B cell (primary cell): ENCODE measurements around the gene HK2. TPM values are rescaled to one million over a fixed set of nuclear protein-coding genes. Genes with fewer than 3 reads are reported as not detected.

Experiments
- ATAC-seq: fragments of 200-7000 bp; cut with Tn5 transposase; one replicate; pipeline ENCODE4 v1.10.0; 2021; ENCODE audit warnings: low read depth, mild to moderate bottlenecking, moderate number of reproducible peaks, moderate library complexity
- CTCF ChIA-PET: fragments of 350-600 bp; sonication (Branson Sonifier 250); formaldehyde crosslinking; loops from one replicate; lab custom pipeline; 2021; ENCODE audit warnings: antibody characterized with exemption, inconsistent platforms; lab: Charles Lee
- POLR2A ChIA-PET: fragments of 350-600 bp; sonication (Branson Sonifier 250); formaldehyde crosslinking; loops from one replicate; lab custom pipeline; 2021; ENCODE audit warnings: antibody characterized with exemption; lab: Charles Lee
- DNase-seq: peaks from one replicate; pipeline ENCODE4 v3.0.0; 2013
- H2AFZ ChIP-seq: 2 replicates; pipeline ENCODE4 v1.6.1; 2012; ENCODE audit warnings: mild to moderate bottlenecking, low read depth, low read length; ENCODE audit not compliant: insufficient read depth, poor library complexity, severe bottlenecking
- H3K27ac ChIP-seq, 2 donors: 1 replicate in 1 of 2; 2 replicates in 1 of 2; pipeline ENCODE4 v1.5.1; 2012 to 2013; ENCODE audit warnings: low read length in 2 of 2, mild to moderate bottlenecking in 2 of 2, moderate library complexity in 1 of 2
- H3K27me3 ChIP-seq, 4 experiments: fragments of 200-600 bp in 1 of 4; sonication (generic) in 1 of 4; replicated peaks in 1 of 4; 1 replicate in 2 of 4; 2 replicates in 2 of 4; pipeline versions ENCODE4 v1.6.1 to v1.7.0; 2013 to 2016; ENCODE audit warnings: low read length in 3 of 4, mild to moderate bottlenecking in 2 of 4, mixed read lengths in 1 of 4, moderate library complexity in 1 of 4; ENCODE audit not compliant: insufficient read depth in 4 of 4, control insufficient read depth in 3 of 4; ENCODE audit errors: control extremely low read depth in 1 of 4
- H3K36me3 ChIP-seq, 2 experiments: replicated peaks in 1 of 2; 1 replicate in 1 of 2; 2 replicates in 1 of 2; pipeline versions ENCODE4 v1.6.1 to v1.7.1; 2013; ENCODE audit warnings: low read length in 1 of 2; ENCODE audit not compliant: insufficient read depth in 2 of 2, control insufficient read depth in 1 of 2; ENCODE audit errors: control extremely low read depth in 1 of 2, extremely low read depth in 1 of 2
- H3K4me1 ChIP-seq, 2 donors: fragments of 200-600 bp in 1 of 2; sonication (generic) in 1 of 2; 1 replicate in 1 of 2; 2 replicates in 1 of 2; pipeline versions ENCODE4 v1.5.1 to v1.6.1; 2013 to 2017; ENCODE audit warnings: low read length in 2 of 2; ENCODE audit not compliant: control insufficient read depth in 2 of 2, insufficient read depth in 2 of 2
- H3K4me2 ChIP-seq: replicated peaks from 2 replicates; pipeline ENCODE3; 2012; ENCODE audit warnings: mild to moderate bottlenecking, low read depth, low read length; ENCODE audit not compliant: poor library complexity, severe bottlenecking
- H3K4me3 ChIP-seq, 5 experiments: fragments of 200-600 bp in 1 of 5; sonication (generic) in 1 of 5; 1 replicate in 3 of 5; 2 replicates in 2 of 5; pipeline versions ENCODE4 v1.5.1 to v1.7.0; 2011 to 2016; ENCODE audit warnings: low read length in 4 of 5, mild to moderate bottlenecking in 4 of 5, low read depth in 2 of 5, control low read depth in 1 of 5, moderate library complexity in 1 of 5; ENCODE audit not compliant: insufficient read depth in 1 of 5; ENCODE audit errors: control extremely low read depth in 1 of 5, extremely low read depth in 1 of 5
- H3K79me2 ChIP-seq: fragments of 200-600 bp; sonication (generic); one replicate; pipeline ENCODE4 v1.6.0; 2016; ENCODE audit warnings: low read length; ENCODE audit not compliant: control insufficient read depth, insufficient read depth
- H3K9ac ChIP-seq: fragments of 200-600 bp; sonication (generic); 2 replicates; pipeline ENCODE4 v1.6.1; 2017; ENCODE audit warnings: mild to moderate bottlenecking, low read length, moderate library complexity
- H3K9me3 ChIP-seq, 3 donors: one replicate each; pipeline versions ENCODE4 v1.6.1 to v1.7.1; 2013; ENCODE audit warnings: low read length in 2 of 3; ENCODE audit not compliant: control insufficient read depth in 2 of 3, insufficient read depth in 1 of 3; ENCODE audit errors: control extremely low read depth in 1 of 3
- H4K20me1 ChIP-seq: 2 replicates; pipeline ENCODE4 v1.6.0; 2012; ENCODE audit warnings: mild to moderate bottlenecking, low read length; ENCODE audit not compliant: insufficient read depth, control insufficient read depth, poor library complexity, severe bottlenecking
- H3K27ac Mint-ChIP-seq: one replicate; pipeline ENCODE4 v1.8.0; 2021; ENCODE audit warnings: mixed read lengths
- H3K27me3 Mint-ChIP-seq: one replicate; pipeline ENCODE4 v1.8.0; 2021; ENCODE audit warnings: mixed read lengths
- H3K4me1 Mint-ChIP-seq: one replicate; pipeline ENCODE4 v1.8.0; 2021; ENCODE audit warnings: mixed read lengths
- H3K4me3 Mint-ChIP-seq: one replicate; pipeline ENCODE4 v1.8.0; 2021; ENCODE audit warnings: mixed read lengths
- H3K9me3 Mint-ChIP-seq: one replicate; pipeline ENCODE4 v1.8.0; 2022; ENCODE audit warnings: mixed read lengths; ENCODE audit not compliant: insufficient read depth
- EZH2 ChIP-seq: IDR thresholded peaks from 2 replicates; pipeline ENCODE4 v1.6.1; 2012; ENCODE audit warnings: borderline replicate concordance, low read depth, mild to moderate bottlenecking, moderate library complexity, low read length; ENCODE audit not compliant: insufficient read depth, poor library complexity, severe bottlenecking
- WGBS: methylation state at CpG from one replicate; pipeline ENCODE4 v1.1.5; 2013; ENCODE audit warnings: missing lambda C conversion rate; ENCODE audit not compliant: insufficient coverage; 5-methylcytosine and 5-hydroxymethylcytosine counted together
- intact Hi-C: fragments of 100-400 bp; cut with micrococcal nuclease; formaldehyde crosslinking; loops from one replicate; pipeline ENCODE4 v1.10.0; 2022
- polyA plus RNA-seq: library from polyadenylated mRNA; depleted of rRNA; stranded (reverse); fragments of >200 nt; gene quantifications from 2 replicates; pipeline ENCODE4 v1.2.3, GENCODE V29; 2012
- total RNA-seq, 2 donors: library from RNA; stranded (reverse); fragments of 120-200 nt in 1 of 2; gene quantifications; 1 replicate in 1 of 2; 2 replicates in 1 of 2; pipeline versions ENCODE4 v1.2.3 to v1.2.4, GENCODE V29; 2013 to 2022
- TF ChIP-seq, protein P1 (sequence below): fragments of 200-600 bp; IDR thresholded peaks from one replicate; pipeline ENCODE4 v1.8.0; 2022; ENCODE audit warnings: antibody characterized with exemption, mild to moderate bottlenecking

Gene HK2
- total and polyA plus RNA-seq, 2 donors (not counting 1 experiment from before 2014, with no cell fraction given): 5.0 to 5.7 TPM

DNA sequence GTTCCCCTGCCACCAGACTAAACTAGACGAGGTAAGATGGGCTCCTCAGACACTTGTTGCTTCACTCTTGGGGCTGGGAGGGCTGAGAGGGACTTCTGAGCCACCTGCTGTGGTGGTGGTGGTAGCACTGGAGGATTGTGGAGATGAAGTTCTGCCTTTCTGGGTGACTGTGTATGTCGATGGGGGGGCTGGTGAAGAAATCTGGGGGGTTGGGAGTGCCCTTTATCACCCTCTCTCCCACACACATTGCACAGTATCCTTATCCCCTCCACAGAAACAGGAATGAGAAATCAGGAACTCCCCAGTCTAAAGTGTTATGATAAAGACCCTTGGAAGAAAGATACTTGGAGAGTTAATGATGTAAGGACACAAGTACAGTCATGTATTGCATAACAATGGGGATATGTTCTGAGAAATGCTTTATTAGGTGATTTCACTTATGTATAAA lies 38.5 kb downstream of the HK2 start:
- POLR2A ChIA-PET: no interaction called here
- no peak overlapping the region for H3K27ac ChIP-seq
- Mint-ChIP-seq H3K4me3 (no peak overlapping the region), H3K27ac (no peak overlapping the region), H3K4me1 (peaks cover 14% of the 10 kb centered on the region), H3K9me3 (no peaks in the 10 kb centered on the region), H3K27me3 (no peaks in the 10 kb centered on the region)
- WGBS: 80% methylated on average over 1 of the region's 2 CpGs
- H3K4me1 ChIP-seq: peaks cover 6 to 10% of the 10 kb centered on the region in 2 donors
- no peak overlapping the region for H2AFZ ChIP-seq
- no peak for TF ChIP-seq EZH2
- TF ChIP-seq, protein P1, sequence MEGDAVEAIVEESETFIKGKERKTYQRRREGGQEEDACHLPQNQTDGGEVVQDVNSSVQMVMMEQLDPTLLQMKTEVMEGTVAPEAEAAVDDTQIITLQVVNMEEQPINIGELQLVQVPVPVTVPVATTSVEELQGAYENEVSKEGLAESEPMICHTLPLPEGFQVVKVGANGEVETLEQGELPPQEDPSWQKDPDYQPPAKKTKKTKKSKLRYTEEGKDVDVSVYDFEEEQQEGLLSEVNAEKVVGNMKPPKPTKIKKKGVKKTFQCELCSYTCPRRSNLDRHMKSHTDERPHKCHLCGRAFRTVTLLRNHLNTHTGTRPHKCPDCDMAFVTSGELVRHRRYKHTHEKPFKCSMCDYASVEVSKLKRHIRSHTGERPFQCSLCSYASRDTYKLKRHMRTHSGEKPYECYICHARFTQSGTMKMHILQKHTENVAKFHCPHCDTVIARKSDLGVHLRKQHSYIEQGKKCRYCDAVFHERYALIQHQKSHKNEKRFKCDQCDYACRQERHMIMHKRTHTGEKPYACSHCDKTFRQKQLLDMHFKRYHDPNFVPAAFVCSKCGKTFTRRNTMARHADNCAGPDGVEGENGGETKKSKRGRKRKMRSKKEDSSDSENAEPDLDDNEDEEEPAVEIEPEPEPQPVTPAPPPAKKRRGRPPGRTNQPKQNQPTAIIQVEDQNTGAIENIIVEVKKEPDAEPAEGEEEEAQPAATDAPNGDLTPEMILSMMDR: no peak
- no peak overlapping the region for H3K4me2 ChIP-seq
- H3K27me3 ChIP-seq: no peaks in the 10 kb centered on the region
- H3K4me3 ChIP-seq: no peak overlapping the region
- H4K20me1 ChIP-seq: no peaks in the 10 kb centered on the region
- peaks cover 5% of the 10 kb centered on the region for H3K79me2 ChIP-seq
- peaks cover 11 to 46% of the 10 kb centered on the region in 2 experiments for H3K36me3 ChIP-seq
- CTCF ChIA-PET: interaction anchor here (1.0 to 10.2 kb wide), 4 partner anchors 23 to 182 kb away, joined by 3 to 269 read pairs (median 4); no protein-coding TSS in a partner anchor
- intact Hi-C loops: no loop called here
- H3K9me3 ChIP-seq: peaks cover 0 to 3% (median 0%) of the 10 kb centered on the region in 3 donors
- H3K9ac ChIP-seq: no peak overlapping the region
- no peak for ATAC-seq
- DNase-seq: no peak

DNA sequence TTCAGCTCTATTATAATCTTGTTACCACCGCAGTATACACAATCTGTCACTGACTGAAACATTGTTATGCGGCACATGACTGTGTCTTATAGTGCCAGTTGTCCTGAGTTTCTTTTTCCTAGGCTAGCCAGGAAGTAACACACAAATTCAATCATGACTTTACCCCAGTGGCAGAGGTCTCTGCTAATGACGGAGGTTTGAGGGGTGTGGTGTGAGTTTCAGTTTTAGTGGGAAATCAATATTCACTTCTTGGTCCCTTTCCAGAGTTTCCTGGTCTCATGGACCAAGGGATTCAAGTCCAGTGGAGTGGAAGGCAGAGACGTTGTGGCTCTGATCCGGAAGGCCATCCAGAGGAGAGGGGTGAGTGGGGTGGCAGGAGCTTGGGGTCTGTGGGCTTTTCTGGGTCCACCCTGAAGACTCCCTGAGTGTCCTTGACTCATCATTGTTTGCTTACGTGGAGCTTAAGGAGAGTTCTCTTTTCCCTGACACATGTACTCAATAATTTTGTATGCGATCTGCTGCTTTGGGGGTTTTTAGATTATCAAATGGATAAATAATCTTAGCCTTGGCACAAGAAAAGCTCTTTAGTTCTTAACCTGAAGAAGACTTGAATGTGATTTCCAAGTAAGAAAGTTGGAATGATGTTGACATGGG lies 39.2 kb downstream of the HK2 start:
- ATAC-seq (no peak), DNase-seq (no peak)
- Histone ChIP-seq H3K36me3 (peaks cover 11 to 51% of the 10 kb centered on the region in 2 experiments), H3K4me3 (no peak overlapping the region), H3K9me3 (peaks cover 0 to 3% (median 0%) of the 10 kb centered on the region in 3 donors), H3K9ac (no peak overlapping the region), H3K4me2 (no peak overlapping the region), H3K27me3 (no peaks in the 10 kb centered on the region), H3K27ac (no peak overlapping the region), H2AFZ (no peak overlapping the region), H4K20me1 (no peaks in the 10 kb centered on the region), H3K4me1 (peaks cover 6 to 10% of the 10 kb centered on the region in 2 donors), H3K79me2 (peaks cover 5% of the 10 kb centered on the region)
- Mint-ChIP-seq H3K27ac (no peak overlapping the region), H3K9me3 (no peaks in the 10 kb centered on the region), H3K4me3 (no peak overlapping the region), H3K4me1 (peaks cover 13% of the 10 kb centered on the region), H3K27me3 (no peaks in the 10 kb centered on the region)
- intact Hi-C loops: no loop called here
- ChIA-PET CTCF (interaction anchor here (0.9 to 10.2 kb wide), 8 partner anchors 10 to 185 kb away, joined by 3 to 269 read pairs (median 4); no protein-coding TSS in a partner anchor), POLR2A (no interaction called here)
- WGBS: 100% methylated on average over 3 of the region's 7 CpGs
- no peak for TF ChIP-seq EZH2
- TF ChIP-seq, protein P1: no peak
